ENCODE results near the gene TAC4.

Gene TAC4

GRCh38 chr17:49817993-49818392 lies 29.9 kb downstream of the TAC4 start:
- DNase-seq: peak; percentile 15 to 46
- H3K27me3 Mint-ChIP-seq: no peaks in the 10 kb centered on the region
- peak; percentile 100 for ATAC-seq
- H3K4me1 Mint-ChIP-seq: peaks cover 64% of the 10 kb centered on the region
- H3K4me3 Mint-ChIP-seq: peak overlapping the region; percentile 9 to 19
- no peaks in the 10 kb centered on the region for H3K9me3 Mint-ChIP-seq
- peak overlapping the region; percentile 87 to 92 for H3K27ac Mint-ChIP-seq

GRCh38 chr17:49815761-49816281 lies 32.0 kb downstream of the TAC4 start:
- peak overlapping the region; percentile 32 to 50 for H3K27ac Mint-ChIP-seq
- DNase-seq: no peak
- ATAC-seq: no peak
- H3K27me3 Mint-ChIP-seq: no peaks in the 10 kb centered on the region
- no peak overlapping the region for H3K4me3 Mint-ChIP-seq
- H3K4me1 Mint-ChIP-seq: peaks cover 59% of the 10 kb centered on the region
- H3K9me3 Mint-ChIP-seq: no peaks in the 10 kb centered on the region

- Mint-ChIP-seq H3K4me1 (peaks cover 59% of the 10 kb centered on the region), H3K9me3 (no peaks in the 10 kb centered on the region), H3K27ac (peak overlapping the region in 1 of 2 donors; percentile 76), H3K4me3 (no peak overlapping the region), H3K27me3 (no peaks in the 10 kb centered on the region)
- DNase-seq (no peak), ATAC-seq (no peak)
Measured at GRCh38 chr17:49814781-49815529, 32.9 kb downstream of the TAC4 start.

DNA sequence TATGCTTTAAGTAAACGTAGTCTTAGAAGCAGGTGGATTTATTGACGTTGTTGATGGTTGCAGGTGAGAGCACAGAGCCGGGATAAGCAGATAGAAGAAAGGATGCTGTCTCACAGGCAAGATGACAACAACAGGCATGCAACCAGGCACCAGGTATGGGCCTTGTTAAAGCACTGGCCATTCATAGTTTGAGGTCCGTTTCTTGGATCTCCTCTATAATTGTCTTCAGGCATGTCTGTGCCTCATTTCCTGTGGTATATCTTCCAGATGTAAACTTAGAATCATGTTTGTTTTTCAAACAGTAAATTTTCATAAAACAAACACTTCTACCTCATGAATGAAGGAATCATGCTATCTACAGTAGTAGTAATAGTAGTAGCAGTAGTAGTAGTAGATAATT lies 38.8 kb downstream of the TAC4 start:
- ATAC-seq (no peak), DNase-seq (no peak)
- H3K9me3 Mint-ChIP-seq: no peaks in the 10 kb centered on the region
- no peaks in the 10 kb centered on the region for H3K27me3 Mint-ChIP-seq
- no peak overlapping the region for H3K4me3 Mint-ChIP-seq
- no peak overlapping the region for H3K27ac Mint-ChIP-seq
- peaks cover 20% of the 10 kb centered on the region for H3K4me1 Mint-ChIP-seq

DNA sequence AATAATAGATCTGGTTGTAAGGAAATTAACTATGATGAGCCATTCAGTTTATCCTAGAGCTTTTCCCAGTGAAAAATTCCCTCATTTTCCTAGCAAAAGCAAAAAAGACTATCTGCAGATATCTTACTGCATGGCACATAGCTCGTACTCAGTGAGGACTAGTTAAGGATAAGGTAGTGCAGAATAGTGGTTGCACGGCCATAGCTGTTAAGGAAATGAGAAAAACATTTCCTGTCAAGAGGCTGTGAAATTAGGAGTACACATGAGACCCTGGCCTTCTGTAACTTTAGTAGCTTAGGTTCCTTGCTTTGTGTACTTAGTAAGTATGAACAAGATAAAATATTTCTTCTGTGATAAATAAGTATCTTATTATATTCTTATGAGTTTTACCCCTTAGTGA lies 49.1 kb downstream of the TAC4 start:
- no peak for DNase-seq
- Mint-ChIP-seq H3K4me3 (no peak overlapping the region), H3K27ac (no peak overlapping the region), H3K27me3 (no peaks in the 10 kb centered on the region), H3K9me3 (no peaks in the 10 kb centered on the region), H3K4me1 (peaks cover 39% of the 10 kb centered on the region)
- no peak for ATAC-seq

GRCh38 chr17:49798182-49798581 lies 49.7 kb downstream of the TAC4 start:
- Mint-ChIP-seq H3K27me3 (no peaks in the 10 kb centered on the region), H3K4me1 (peaks cover 44% of the 10 kb centered on the region), H3K27ac (no peak overlapping the region), H3K9me3 (no peaks in the 10 kb centered on the region), H3K4me3 (no peak overlapping the region)
- no peak for ATAC-seq
- no peak for DNase-seq

GRCh38 chr17:49795372-49795771 lies 52.5 kb downstream of the TAC4 start:
- DNase-seq (no peak), ATAC-seq (peak; percentile 88)
- Mint-ChIP-seq H3K9me3 (no peaks in the 10 kb centered on the region), H3K27ac (peak overlapping the region; percentile 16 to 54), H3K27me3 (no peaks in the 10 kb centered on the region), H3K4me1 (peaks cover 70% of the 10 kb centered on the region), H3K4me3 (peak overlapping the region; percentile 49 to 54)

DNA sequence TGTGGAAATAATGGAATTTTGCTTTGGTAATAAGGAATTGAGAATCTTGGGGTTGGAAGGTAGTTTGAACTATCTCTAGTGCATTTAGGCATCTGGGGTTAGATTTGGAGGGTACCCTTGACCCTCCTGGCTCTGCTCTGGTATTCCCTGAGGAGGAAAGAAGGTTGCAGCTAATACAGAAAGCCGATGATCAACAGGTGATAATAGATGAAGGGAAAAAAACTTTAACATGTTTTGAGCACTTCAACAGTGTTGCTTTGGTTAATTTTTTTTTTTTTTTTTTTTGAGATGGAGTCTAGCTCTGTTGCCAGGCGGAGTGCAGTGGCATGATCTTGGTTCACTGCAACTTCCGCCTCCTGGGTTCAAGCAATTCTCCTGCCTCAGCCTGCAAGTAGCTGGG lies 54.6 kb downstream of the TAC4 start:
- Mint-ChIP-seq H3K27ac (peak overlapping the region in 1 of 2 donors; percentile 42), H3K4me1 (peaks cover 79% of the 10 kb centered on the region), H3K27me3 (no peaks in the 10 kb centered on the region), H3K4me3 (no peak overlapping the region), H3K9me3 (no peaks in the 10 kb centered on the region)
- DNase-seq (no peak), ATAC-seq (no peak)

- no peak for DNase-seq
- Mint-ChIP-seq H3K27ac (peak overlapping the region in 1 of 2 donors; percentile 100), H3K4me1 (peaks cover 66% of the 10 kb centered on the region), H3K27me3 (no peaks in the 10 kb centered on the region), H3K4me3 (peak overlapping the region; percentile 80 to 98), H3K9me3 (no peaks in the 10 kb centered on the region)
- ATAC-seq: no peak
Measured at GRCh38 chr17:49789243-49789578, 58.7 kb downstream of the TAC4 start.

DNA sequence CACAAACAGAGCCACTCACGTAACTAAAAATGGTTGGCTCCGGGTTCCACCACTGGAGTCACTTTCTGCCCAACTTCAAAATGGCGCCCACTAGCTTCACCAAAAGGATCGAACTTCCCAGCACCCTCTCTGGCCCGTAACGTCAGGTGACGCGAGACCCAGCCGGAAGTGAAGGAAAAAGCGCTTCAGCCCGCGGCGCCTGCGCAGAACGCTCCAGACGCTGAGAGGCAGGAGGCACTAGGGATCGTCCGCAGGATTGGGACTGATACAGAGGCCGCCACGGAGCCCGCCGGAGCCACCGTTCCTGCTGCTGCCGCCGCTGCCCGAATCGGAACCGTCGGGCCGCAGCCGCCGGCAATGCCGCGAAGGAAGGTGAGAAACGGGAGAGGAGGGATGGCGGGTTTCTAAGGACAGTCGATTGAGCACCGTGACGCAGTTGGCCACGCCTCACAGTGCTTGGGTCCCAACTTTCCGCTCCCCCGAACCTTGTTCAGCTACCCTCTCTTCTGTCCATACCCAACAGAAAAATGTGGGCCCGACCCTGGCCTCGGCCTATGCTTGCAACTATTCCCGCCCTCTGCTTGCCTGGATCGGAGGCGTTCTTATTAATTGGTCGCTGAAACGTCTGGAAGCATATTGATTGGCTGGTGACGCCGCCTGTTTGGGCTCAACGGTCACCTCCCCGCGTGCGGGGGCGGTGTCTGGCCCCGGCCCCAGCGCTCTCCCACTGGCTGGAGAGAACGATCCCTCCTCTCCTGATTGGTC lies 59.2 kb downstream of the TAC4 start, which contains the start of gene KAT7:
TSS of gene KAT7 (plus strand) at position 204 of the 765 bp plus-strand sequence. CDS start at position 358, 154 bp downstream.
- Mint-ChIP-seq H3K9me3 (no peaks in the 10 kb centered on the region), H3K27me3 (no peaks in the 10 kb centered on the region), H3K4me3 (peak within 1 kb of the TSS; percentile 80 to 98), H3K27ac (peak within 1 kb of the TSS; percentile 100), H3K4me1 (peaks cover 61% of the 10 kb centered on the region)
- ATAC-seq (peak; percentile 93), DNase-seq (peak; percentile 99)

All from stimulated activated naive CD8-positive, alpha-beta T cell treated with anti-CD3 and anti-CD28 coated beads, Interleukin-15, amount 100 ng/mL, for 72 hours (primary cell).